ENCODE results near the gene EXOSC5. TPM values are rescaled to one million over a fixed set of nuclear protein-coding genes. Genes with fewer than 3 reads are reported as not detected.
"Not testable (repeated sequence)": the region's sequence is repeated elsewhere in the genome, so short reads cannot be mapped to it uniquely, and the experiment has no call there.

The EXOSC5 gene
- polyA plus RNA-seq, 1 donor from 2014 or later = 42.0 TPM

- TF ChIP-seq REST (IDR thresholded peaks at IDR 0.05; ENCODE audit: borderline replicate concordance) = no peak
- TF ChIP-seq SMC3 (conservative IDR thresholded peaks at IDR 0.05; ENCODE audit: poor library complexity) = no peak
- no peak for TF ChIP-seq RAD21 (conservative IDR thresholded peaks at IDR 0.05)
- no peak for TF ChIP-seq MXI1 (conservative IDR thresholded peaks at IDR 0.05; ENCODE audit: poor library complexity, severe bottlenecking)
- no peak for TF ChIP-seq TAF1 (IDR thresholded peaks at IDR 0.05; ENCODE audit: low read depth)
- TF ChIP-seq, protein P1, sequence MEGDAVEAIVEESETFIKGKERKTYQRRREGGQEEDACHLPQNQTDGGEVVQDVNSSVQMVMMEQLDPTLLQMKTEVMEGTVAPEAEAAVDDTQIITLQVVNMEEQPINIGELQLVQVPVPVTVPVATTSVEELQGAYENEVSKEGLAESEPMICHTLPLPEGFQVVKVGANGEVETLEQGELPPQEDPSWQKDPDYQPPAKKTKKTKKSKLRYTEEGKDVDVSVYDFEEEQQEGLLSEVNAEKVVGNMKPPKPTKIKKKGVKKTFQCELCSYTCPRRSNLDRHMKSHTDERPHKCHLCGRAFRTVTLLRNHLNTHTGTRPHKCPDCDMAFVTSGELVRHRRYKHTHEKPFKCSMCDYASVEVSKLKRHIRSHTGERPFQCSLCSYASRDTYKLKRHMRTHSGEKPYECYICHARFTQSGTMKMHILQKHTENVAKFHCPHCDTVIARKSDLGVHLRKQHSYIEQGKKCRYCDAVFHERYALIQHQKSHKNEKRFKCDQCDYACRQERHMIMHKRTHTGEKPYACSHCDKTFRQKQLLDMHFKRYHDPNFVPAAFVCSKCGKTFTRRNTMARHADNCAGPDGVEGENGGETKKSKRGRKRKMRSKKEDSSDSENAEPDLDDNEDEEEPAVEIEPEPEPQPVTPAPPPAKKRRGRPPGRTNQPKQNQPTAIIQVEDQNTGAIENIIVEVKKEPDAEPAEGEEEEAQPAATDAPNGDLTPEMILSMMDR (IDR thresholded peaks at IDR 0.05; ENCODE audit: poor library complexity, severe bottlenecking) = no peak
- TF ChIP-seq EZH2 (IDR thresholded peaks at IDR 0.05; ENCODE audit: borderline replicate concordance, insufficient read depth, low read length, poor library complexity, severe bottlenecking) = no peak
- no peak for TF ChIP-seq EP300 (conservative IDR thresholded peaks at IDR 0.05; ENCODE audit: poor library complexity, severe bottlenecking)
- no peak for TF ChIP-seq POLR2AphosphoS5 (IDR thresholded peaks at IDR 0.05)
These were observed 46.3 kb downstream of the EXOSC5 start for GRCh38 chr19:41350735-41351338.

DNA sequence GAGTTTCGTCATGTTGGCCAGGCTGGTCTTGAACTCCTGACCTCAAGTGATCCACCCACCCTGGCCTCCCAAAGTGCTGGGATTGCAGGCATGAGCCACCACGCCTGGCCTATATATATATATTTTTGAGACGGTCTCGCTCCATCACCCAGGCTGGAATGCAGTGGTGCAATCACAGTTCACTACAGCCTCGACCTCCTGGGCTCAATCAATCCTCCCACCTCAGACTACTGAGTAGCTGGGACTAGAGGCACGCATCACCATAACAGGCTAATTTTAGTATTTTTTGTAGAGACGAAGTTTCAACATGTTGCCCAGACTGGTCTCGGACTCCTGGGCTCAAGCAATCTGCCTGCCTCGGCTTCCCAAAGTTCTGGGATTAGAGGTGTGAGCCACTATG is 50.2 kb downstream of the EXOSC5 start:
- peaks cover 25% of the 10 kb centered on the region for H3K27me3 ChIP-seq (ENCODE audit: insufficient read depth, low read depth, low read length)
- not testable (repeated sequence) for H3K9me2 ChIP-seq (ENCODE audit: insufficient read depth, low read length); H3K4me2 ChIP-seq (ENCODE audit: low read length); H2AFZ ChIP-seq (ENCODE audit: low read depth, low read length); H3F3A ChIP-seq (ENCODE audit: insufficient read depth, low read length, poor library complexity, severe bottlenecking); H3K27ac ChIP-seq (ENCODE audit: low read length); H3K36me3 ChIP-seq (ENCODE audit: insufficient read depth, low read length); H3K79me2 ChIP-seq (replicated peaks; ENCODE audit: insufficient read depth, low read length); H3K9me3 ChIP-seq (ENCODE audit: low read length); H3K9ac ChIP-seq (ENCODE audit: low read length); H3K4me3 ChIP-seq (ENCODE audit: low read length); H4K20me1 ChIP-seq (ENCODE audit: insufficient read depth)

More at GRCh38 chr19:41350735-41351338, 46.3 kb downstream of the EXOSC5 start:
- Histone ChIP-seq H3K9me3 (ENCODE audit: low read length) (no peaks in the 10 kb centered on the region), H3K9ac (ENCODE audit: low read length) (no peak overlapping the region), H3K4me2 (ENCODE audit: low read length) (peak overlapping the region; percentile 39), H3K9me2 (ENCODE audit: insufficient read depth, low read length) (no peaks in the 10 kb centered on the region), H3K36me3 (ENCODE audit: insufficient read depth, low read length) (no peaks in the 10 kb centered on the region), H3K79me2 (replicated peaks; ENCODE audit: insufficient read depth, low read length) (no peaks in the 10 kb centered on the region), H3F3A (ENCODE audit: insufficient read depth, low read length, poor library complexity, severe bottlenecking) (no peaks in the 10 kb centered on the region), H4K20me1 (ENCODE audit: insufficient read depth) (no peaks in the 10 kb centered on the region), H2AFZ (ENCODE audit: low read depth, low read length) (no peak overlapping the region), H3K4me3 (ENCODE audit: low read length) (peak overlapping the region; percentile 65), H3K27ac (ENCODE audit: low read length) (no peak overlapping the region), H3K27me3 (ENCODE audit: insufficient read depth, low read depth, low read length) (peaks cover 52% of the 10 kb centered on the region)
